CD4-positive, alpha-beta T cell treated with Interleukin-4 for 4 hours (primary cell): ENCODE data around the gene ING1.
"Not testable (repeated sequence)": the region's sequence is repeated elsewhere in the genome, so short reads cannot be mapped to it uniquely, and the experiment has no call there.

Source experiments
- DNase-seq: peaks from one replicate; pipeline ENCODE4 v3.0.0-alpha.2; 2020

The ING1 gene

GRCh38 chr13:110716247-110716515, 2.7 kb downstream of the ING1 start:
- DNase-seq: no peak

GRCh38 chr13:110719036-110719710, 5.7 kb downstream of the ING1 start:
- no peak for DNase-seq

GRCh38 chr13:110722971-110723370, 9.5 kb downstream of the ING1 start:
- no peak for DNase-seq

GRCh38 chr13:110723598-110723997, 10.1 kb downstream of the ING1 start:
- DNase-seq: no peak

- DNase-seq: not testable (repeated sequence)
Measured at GRCh38 chr13:110726153-110726552, 12.7 kb downstream of the ING1 start.

- DNase-seq: peak; percentile 67
Measured at GRCh38 chr13:110726726-110727125, 13.2 kb downstream of the ING1 start.

GRCh38 chr13:110731072-110731471, 17.6 kb downstream of the ING1 start:
- DNase-seq: no peak

- no peak for DNase-seq
Measured at GRCh38 chr13:110734561-110734960, 21.1 kb downstream of the ING1 start.

GRCh38 chr13:110737555-110737954, 24.1 kb downstream of the ING1 start:
- DNase-seq: no peak

- DNase-seq: no peak
Measured at GRCh38 chr13:110743687-110744086, 30.2 kb downstream of the ING1 start.

GRCh38 chr13:110746438-110746837, 32.9 kb downstream of the ING1 start:
- DNase-seq: no peak

GRCh38 chr13:110748271-110748670, 34.8 kb downstream of the ING1 start:
- DNase-seq: no peak

- DNase-seq: no peak
Measured at GRCh38 chr13:110756219-110756631, 42.7 kb downstream of the ING1 start.

GRCh38 chr13:110757296-110757695, 43.8 kb downstream of the ING1 start:
- no peak for DNase-seq

GRCh38 chr13:110758195-110758805, 44.8 kb downstream of the ING1 start:
- no peak for DNase-seq

- no peak for DNase-seq
Measured at GRCh38 chr13:110759710-110760109, 46.2 kb downstream of the ING1 start.

GRCh38 chr13:110760611-110761010, 47.1 kb downstream of the ING1 start:
- no peak for DNase-seq

- no peak for DNase-seq
Measured at GRCh38 chr13:110766671-110767430, 53.4 kb downstream of the ING1 start.

GRCh38 chr13:110767476-110767875, 54.0 kb downstream of the ING1 start:
- no peak for DNase-seq

GRCh38 chr13:110769097-110769496, 55.6 kb downstream of the ING1 start:
- no peak for DNase-seq

- DNase-seq: no peak
Measured at GRCh38 chr13:110770678-110771077, 57.2 kb downstream of the ING1 start.

- no peak for DNase-seq
Measured at GRCh38 chr13:110771194-110771593, 57.7 kb downstream of the ING1 start.

GRCh38 chr13:110772091-110772984, 58.8 kb downstream of the ING1 start:
- DNase-seq: no peak
